ENCODE data around the gene KRTAP4-8.
A peak's percentile ranks its signal among the peaks of the same experiment; 100 is the strongest.
"Not testable (repeated sequence)": the region's sequence is repeated elsewhere in the genome, so short reads cannot be mapped to it uniquely, and the experiment has no call there.

GRCh38 chr17:41084100-41084856 lies 13.7 kb downstream of the KRTAP4-8 start, which contains the start of gene KRTAP4-7:
- not testable (repeated sequence) for TF ChIP-seq TEAD4 (IDR thresholded peaks at IDR 0.05); TAF1 (IDR thresholded peaks at IDR 0.05; ENCODE audit: low read depth); EP300 (IDR thresholded peaks at IDR 0.05; ENCODE audit: borderline replicate concordance); FOXM1 (IDR thresholded peaks at IDR 0.05; ENCODE audit: borderline replicate concordance, low read depth); TCF12 (IDR thresholded peaks at IDR 0.05; ENCODE audit: low read depth); YY1 (IDR thresholded peaks at IDR 0.05; ENCODE audit: low read depth)
- 0 out of 2 replicates have a peak, but pooled peaks have one; percentile 36 for TF ChIP-seq REST (IDR thresholded peaks at IDR 0.05; ENCODE audit: low read depth)
